Measurements from ENCODE around the gene BNC2.

DNA sequence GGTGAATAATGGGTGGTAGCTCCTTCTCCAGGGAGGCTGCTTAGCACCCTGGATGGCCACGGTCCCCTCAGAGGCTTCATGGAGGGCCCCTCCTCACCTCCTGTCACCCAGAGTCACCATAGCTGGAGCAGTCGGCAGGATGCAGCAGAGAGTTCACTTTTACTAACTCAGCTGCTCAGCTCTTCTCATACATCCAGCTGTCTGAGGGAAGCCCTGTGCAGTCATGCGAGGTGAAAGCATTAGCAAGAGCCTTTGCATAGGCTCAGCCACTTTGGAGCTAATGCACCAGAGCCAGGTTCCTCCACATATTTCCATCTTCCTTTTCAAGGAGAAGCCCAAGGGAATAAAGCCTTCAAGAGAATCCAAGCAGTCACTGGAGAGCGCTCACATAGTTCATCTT, 499.2 kb downstream of the BNC2 start:
- TF ChIP-seq, protein P1, sequence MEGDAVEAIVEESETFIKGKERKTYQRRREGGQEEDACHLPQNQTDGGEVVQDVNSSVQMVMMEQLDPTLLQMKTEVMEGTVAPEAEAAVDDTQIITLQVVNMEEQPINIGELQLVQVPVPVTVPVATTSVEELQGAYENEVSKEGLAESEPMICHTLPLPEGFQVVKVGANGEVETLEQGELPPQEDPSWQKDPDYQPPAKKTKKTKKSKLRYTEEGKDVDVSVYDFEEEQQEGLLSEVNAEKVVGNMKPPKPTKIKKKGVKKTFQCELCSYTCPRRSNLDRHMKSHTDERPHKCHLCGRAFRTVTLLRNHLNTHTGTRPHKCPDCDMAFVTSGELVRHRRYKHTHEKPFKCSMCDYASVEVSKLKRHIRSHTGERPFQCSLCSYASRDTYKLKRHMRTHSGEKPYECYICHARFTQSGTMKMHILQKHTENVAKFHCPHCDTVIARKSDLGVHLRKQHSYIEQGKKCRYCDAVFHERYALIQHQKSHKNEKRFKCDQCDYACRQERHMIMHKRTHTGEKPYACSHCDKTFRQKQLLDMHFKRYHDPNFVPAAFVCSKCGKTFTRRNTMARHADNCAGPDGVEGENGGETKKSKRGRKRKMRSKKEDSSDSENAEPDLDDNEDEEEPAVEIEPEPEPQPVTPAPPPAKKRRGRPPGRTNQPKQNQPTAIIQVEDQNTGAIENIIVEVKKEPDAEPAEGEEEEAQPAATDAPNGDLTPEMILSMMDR (conservative IDR thresholded peaks at IDR 0.05; ENCODE audit: low read length), result no peak
- no peak for TF ChIP-seq EZH2phosphoT487 (IDR thresholded peaks at IDR 0.05; ENCODE audit: borderline replicate concordance, low read depth, low read length)

Measured in OCI-LY7 (cell line).